ENCODE results near the gene CES5A. TPM values are rescaled to one million over a fixed set of nuclear protein-coding genes. Genes with fewer than 3 reads are reported as not detected.

Gene CES5A
- total and polyA plus RNA-seq, 8 donors, result not detected

- intact Hi-C loops (cut with DNase I), result no loop called here
- WGBS, 2 donors, result 63 to 67% methylated on average over 2 of the region's 2 CpGs
- H3K4me3 ChIP-seq, result no peak overlapping the region
- no peak overlapping the region for H3K27ac ChIP-seq
- H3K9me3 ChIP-seq, result no peaks in the 10 kb centered on the region
- no peaks in the 10 kb centered on the region for H3K4me1 ChIP-seq
- TF ChIP-seq CTCF (IDR thresholded peaks at IDR 0.05), result no peak
- FAIRE-seq (no peak), DNase-seq (no peak), ATAC-seq (no peak)
- no peaks in the 10 kb centered on the region for H3K36me3 ChIP-seq
- no peaks in the 10 kb centered on the region for H3K27me3 ChIP-seq
These were observed 34.7 kb upstream of the CES5A start for GRCh38 chr16:55909876-55910275.

GRCh38 chr16:55908641-55909040 is 33.5 kb upstream of the CES5A start:
- TF ChIP-seq CTCF (IDR thresholded peaks at IDR 0.05), result no peak
- no peaks in the 10 kb centered on the region for H3K4me1 ChIP-seq
- intact Hi-C loops (cut with DNase I), result no loop called here

GRCh38 chr16:55907661-55908060 is 32.5 kb upstream of the CES5A start:
- WGBS, 2 donors, result 71 to 72% methylated on average over 3 of the region's 3 CpGs
- intact Hi-C loops (cut with DNase I), result no loop called here

More at GRCh38 chr16:55908641-55909040, 33.5 kb upstream of the CES5A start:
- DNase-seq, result no peak
- H3K27ac ChIP-seq, result no peak overlapping the region
- no peaks in the 10 kb centered on the region for H3K36me3 ChIP-seq
- no peaks in the 10 kb centered on the region for H3K27me3 ChIP-seq
- FAIRE-seq, result no peak
- WGBS, 2 donors, result 66 to 69% methylated on average over 4 of the region's 4 CpGs
- H3K4me3 ChIP-seq, result no peak overlapping the region
- no peaks in the 10 kb centered on the region for H3K9me3 ChIP-seq
- no peak for ATAC-seq

GRCh38 chr16:55906123-55906522 is 30.9 kb upstream of the CES5A start:
- intact Hi-C loops (cut with DNase I), result no loop called here
- DNase-seq (no peak), FAIRE-seq (no peak), ATAC-seq (no peak)
- Histone ChIP-seq H3K36me3 (no peaks in the 10 kb centered on the region), H3K27ac (no peak overlapping the region), H3K4me3 (no peak overlapping the region), H3K27me3 (no peaks in the 10 kb centered on the region), H3K9me3 (no peaks in the 10 kb centered on the region), H3K4me1 (no peaks in the 10 kb centered on the region)
- no peak for TF ChIP-seq CTCF (IDR thresholded peaks at IDR 0.05)
- WGBS, 2 donors, result 18 to 20% methylated on average over 6 of the region's 6 CpGs

More at GRCh38 chr16:55907661-55908060, 32.5 kb upstream of the CES5A start:
- Histone ChIP-seq H3K36me3 (no peaks in the 10 kb centered on the region), H3K4me1 (no peaks in the 10 kb centered on the region), H3K4me3 (no peak overlapping the region), H3K9me3 (no peaks in the 10 kb centered on the region), H3K27me3 (no peaks in the 10 kb centered on the region), H3K27ac (no peak overlapping the region)
- ATAC-seq (no peak), FAIRE-seq (no peak), DNase-seq (no peak)
- TF ChIP-seq CTCF (IDR thresholded peaks at IDR 0.05), result no peak

GRCh38 chr16:55905651-55906050 is 30.5 kb upstream of the CES5A start:
- WGBS, 2 donors, result 58 to 69% methylated on average over 7 of the region's 7 CpGs
- no peaks in the 10 kb centered on the region for H3K9me3 ChIP-seq
- H3K27me3 ChIP-seq, result no peaks in the 10 kb centered on the region
- intact Hi-C loops (cut with DNase I), result no loop called here
- ATAC-seq (no peak), DNase-seq (no peak), FAIRE-seq (no peak)
- no peak overlapping the region for H3K4me3 ChIP-seq
- H3K36me3 ChIP-seq, result no peaks in the 10 kb centered on the region
- no peak overlapping the region for H3K27ac ChIP-seq
- H3K4me1 ChIP-seq, result no peaks in the 10 kb centered on the region
- TF ChIP-seq CTCF (IDR thresholded peaks at IDR 0.05), result no peak
